Measurements from ENCODE around the gene FXR2. TPM values are rescaled to one million over a fixed set of nuclear protein-coding genes. Genes with fewer than 3 reads are reported as not detected.

The FXR2 gene
- total RNA-seq, 1 donor from 2014 or later = 53.7 TPM

DNA sequence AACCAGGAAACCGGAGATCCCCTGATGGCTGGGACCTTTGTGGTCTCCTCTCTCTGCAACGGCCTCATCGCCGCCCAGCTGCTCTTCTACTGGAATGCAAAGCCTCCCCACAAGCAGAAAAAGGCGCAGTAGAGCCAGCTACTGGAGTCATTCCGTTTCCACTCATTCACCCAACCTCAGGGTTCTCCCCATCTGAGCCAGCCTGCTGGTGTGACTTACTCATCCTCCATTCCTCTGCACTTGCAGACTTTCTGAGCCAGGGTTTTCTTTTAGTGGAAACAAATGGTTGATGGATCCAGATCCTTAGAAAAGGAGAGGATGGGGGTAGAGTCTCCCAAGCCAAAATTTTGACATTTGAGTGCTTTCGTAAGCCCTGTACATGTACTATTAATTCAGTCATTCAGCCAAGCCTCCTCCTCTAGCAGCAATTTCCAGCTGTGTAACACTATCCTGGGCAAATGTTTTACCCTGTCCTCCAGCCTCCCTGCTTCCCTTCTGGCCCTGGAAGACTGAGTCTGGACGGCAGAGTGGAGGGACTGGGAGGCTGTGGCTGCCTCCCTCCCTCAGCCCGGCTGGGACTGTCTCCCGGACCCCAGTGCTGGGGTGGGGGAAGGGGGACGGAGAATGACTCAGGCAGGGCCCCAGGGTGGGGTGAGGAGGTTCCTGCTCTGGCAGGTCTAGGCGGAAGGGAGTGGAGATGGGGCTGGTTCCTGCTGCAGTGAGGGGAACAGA is 27.1 kb downstream of the FXR2 start:
- Mint-ChIP-seq H3K27me3 (ENCODE audit: low read depth) (no peaks in the 10 kb centered on the region), H3K27ac (ENCODE audit: unreplicated experiment) (peak overlapping the region; percentile 92), H3K4me1 (ENCODE audit: low read depth) (peaks cover 51% of the 10 kb centered on the region), H3K9me3 (ENCODE audit: low read depth) (no peaks in the 10 kb centered on the region), H3K36me3 (ENCODE audit: low read depth) (peaks cover 16% of the 10 kb centered on the region), H3K4me3 (ENCODE audit: unreplicated experiment) (peak overlapping the region; percentile 47)
- TF ChIP-seq, protein P1, sequence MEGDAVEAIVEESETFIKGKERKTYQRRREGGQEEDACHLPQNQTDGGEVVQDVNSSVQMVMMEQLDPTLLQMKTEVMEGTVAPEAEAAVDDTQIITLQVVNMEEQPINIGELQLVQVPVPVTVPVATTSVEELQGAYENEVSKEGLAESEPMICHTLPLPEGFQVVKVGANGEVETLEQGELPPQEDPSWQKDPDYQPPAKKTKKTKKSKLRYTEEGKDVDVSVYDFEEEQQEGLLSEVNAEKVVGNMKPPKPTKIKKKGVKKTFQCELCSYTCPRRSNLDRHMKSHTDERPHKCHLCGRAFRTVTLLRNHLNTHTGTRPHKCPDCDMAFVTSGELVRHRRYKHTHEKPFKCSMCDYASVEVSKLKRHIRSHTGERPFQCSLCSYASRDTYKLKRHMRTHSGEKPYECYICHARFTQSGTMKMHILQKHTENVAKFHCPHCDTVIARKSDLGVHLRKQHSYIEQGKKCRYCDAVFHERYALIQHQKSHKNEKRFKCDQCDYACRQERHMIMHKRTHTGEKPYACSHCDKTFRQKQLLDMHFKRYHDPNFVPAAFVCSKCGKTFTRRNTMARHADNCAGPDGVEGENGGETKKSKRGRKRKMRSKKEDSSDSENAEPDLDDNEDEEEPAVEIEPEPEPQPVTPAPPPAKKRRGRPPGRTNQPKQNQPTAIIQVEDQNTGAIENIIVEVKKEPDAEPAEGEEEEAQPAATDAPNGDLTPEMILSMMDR (IDR thresholded peaks at IDR 0.05) = no peak
- DNase-seq (ENCODE audit: low spot score) = no peak

DNA sequence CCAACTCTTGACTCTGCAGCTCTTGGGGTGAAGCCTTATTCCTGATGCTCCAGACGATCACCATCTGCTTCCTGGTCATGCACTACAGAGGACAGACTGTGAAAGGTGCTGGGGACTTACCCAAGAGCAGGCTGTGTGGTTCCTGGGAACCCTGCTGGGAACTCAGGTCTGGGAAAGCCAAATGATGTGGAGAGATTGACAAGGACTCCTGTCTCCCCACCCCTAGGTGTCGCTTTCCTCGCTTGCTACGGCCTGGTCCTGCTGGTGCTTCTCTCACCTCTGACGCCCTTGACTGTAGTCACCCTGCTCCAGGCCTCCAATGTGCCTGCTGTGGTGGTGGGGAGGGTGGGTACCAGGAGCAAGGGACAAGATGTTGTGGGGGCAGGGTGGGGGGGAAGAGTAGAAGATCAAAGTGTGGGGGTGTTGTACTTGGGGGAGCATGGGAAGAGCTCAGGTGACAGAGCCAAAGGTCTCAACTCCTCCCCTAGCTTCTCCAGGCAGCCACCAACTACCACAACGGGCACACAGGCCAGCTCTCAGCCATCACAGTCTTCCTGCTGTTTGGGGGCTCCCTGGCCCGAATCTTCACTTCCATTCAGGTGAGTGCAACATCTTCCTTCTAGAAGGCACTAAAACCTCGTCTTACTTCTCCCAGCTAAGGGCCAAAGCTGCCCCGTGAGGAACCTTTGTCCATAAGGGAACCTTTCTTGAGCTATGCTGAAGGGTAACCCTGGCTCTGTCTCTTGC is 27.9 kb downstream of the FXR2 start:
- H3K27me3 Mint-ChIP-seq (ENCODE audit: low read depth) = no peaks in the 10 kb centered on the region
- H3K36me3 Mint-ChIP-seq (ENCODE audit: low read depth) = peaks cover 14% of the 10 kb centered on the region
- TF ChIP-seq, protein P1 (IDR thresholded peaks at IDR 0.05) = no peak
- no peak for DNase-seq (ENCODE audit: low spot score)
- peak overlapping the region; percentile 47 for H3K4me3 Mint-ChIP-seq (ENCODE audit: unreplicated experiment)
- H3K9me3 Mint-ChIP-seq (ENCODE audit: low read depth) = no peaks in the 10 kb centered on the region
- peaks cover 58% of the 10 kb centered on the region for H3K4me1 Mint-ChIP-seq (ENCODE audit: low read depth)
- H3K27ac Mint-ChIP-seq (ENCODE audit: unreplicated experiment) = peak overlapping the region; percentile 92

DNA sequence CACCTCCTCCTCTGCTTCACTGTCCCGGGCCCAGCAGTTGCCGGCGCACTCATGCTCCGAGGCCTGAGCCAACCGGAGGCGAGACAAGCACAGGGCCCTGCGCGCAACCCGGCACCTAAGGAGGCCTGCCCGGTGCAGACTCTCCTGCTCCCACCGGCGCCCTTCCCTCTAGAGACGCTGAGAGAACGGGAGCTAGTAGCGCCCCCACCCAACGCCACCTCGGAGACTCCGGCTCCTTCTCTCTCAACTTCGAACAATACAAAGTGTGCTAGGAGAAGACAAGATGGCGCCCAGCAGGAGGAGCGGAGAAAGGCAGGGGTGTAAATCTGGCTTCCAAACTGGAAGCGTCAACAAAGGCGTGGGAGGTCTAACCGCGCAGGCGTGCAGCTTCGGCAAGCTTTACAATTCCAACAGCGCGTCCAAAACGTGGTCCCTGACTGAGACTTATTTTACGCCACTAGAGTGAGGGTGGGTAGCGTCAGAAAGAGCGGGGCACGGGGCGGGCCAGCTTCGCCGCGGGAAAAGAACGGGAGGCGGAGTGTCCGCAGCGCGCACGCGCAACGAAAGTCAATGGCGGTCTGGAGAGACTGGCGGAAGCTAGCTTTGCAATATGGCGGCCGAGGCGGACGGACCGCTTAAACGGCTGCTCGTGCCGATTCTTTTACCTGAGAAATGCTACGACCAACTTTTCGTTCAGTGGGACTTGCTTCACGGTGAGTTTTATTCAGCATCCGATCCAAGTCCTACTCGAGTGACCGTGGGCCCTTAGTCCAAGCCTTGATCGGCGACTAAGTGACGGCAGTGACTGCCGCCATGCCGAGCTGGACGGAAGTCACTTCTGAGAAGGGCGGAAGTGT is 31.2 kb downstream of the FXR2 start, which contains the start of gene MPDU1:
TSS of gene MPDU1 (plus strand) at position 600 of the 857 bp plus-strand sequence. CDS start at position 611, 11 bp downstream.
- peak; percentile 99 for DNase-seq (ENCODE audit: low spot score)
- H3K27me3 Mint-ChIP-seq (ENCODE audit: low read depth) = no peaks in the 10 kb centered on the region
- H3K4me3 Mint-ChIP-seq (ENCODE audit: unreplicated experiment) = peak within 1 kb of the TSS; percentile 95
- peaks cover 12% of the 10 kb centered on the region for H3K36me3 Mint-ChIP-seq (ENCODE audit: low read depth)
- no peaks in the 10 kb centered on the region for H3K9me3 Mint-ChIP-seq (ENCODE audit: low read depth)
- peak within 1 kb of the TSS; percentile 100 for H3K27ac Mint-ChIP-seq (ENCODE audit: unreplicated experiment)
- TF ChIP-seq, protein P1 (IDR thresholded peaks at IDR 0.05) = no peak
- peaks cover 60% of the 10 kb centered on the region for H3K4me1 Mint-ChIP-seq (ENCODE audit: low read depth)

DNA sequence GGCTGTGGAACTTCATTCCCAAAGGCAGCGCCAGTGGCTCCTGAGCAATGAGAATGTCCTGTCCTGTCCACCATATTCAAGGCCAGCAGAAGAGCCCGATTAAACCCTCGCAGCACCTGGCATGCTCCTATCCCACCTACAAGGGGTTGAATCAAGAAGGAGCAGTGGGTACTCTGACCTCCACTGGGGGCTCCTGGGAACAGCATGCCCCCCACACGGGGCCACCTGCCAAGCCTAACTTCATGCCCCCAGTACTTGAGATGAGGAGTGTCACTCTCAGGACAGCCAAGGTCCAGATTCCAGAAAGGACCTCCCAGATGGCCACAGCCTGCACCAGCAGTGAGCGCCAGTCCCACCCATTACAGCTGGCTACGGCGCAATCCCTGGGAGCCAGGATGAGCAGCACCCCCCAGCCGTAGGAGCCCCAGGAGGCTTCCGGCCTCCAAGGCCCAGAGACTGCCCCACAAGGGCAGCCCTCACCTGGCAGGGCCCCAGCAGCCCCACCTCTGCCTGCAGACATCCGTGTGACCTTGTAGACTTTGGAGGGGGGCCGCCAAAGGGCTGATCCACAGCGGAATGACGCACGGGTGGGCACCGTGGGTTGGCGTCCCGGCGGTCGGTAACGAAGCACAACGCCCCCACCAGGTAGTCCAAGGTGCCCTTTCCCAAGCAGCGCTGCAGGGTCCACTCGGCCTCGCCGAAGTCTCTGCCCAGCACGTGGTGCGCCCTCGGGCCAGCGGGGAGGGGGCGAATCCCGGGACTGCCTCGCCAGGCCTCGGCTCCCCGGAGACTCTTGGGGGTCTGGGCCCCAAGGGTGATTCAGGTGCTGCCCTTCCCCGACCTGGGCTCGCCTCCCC is 32.1 kb downstream of the FXR2 start:
- TF ChIP-seq, protein P1 (IDR thresholded peaks at IDR 0.05) = no peak
- Mint-ChIP-seq H3K4me3 (ENCODE audit: unreplicated experiment) (peak overlapping the region; percentile 95), H3K27ac (ENCODE audit: unreplicated experiment) (peak overlapping the region; percentile 100), H3K9me3 (ENCODE audit: low read depth) (no peaks in the 10 kb centered on the region), H3K36me3 (ENCODE audit: low read depth) (peaks cover 14% of the 10 kb centered on the region), H3K4me1 (ENCODE audit: low read depth) (peaks cover 61% of the 10 kb centered on the region), H3K27me3 (ENCODE audit: low read depth) (no peaks in the 10 kb centered on the region)
- no peak for DNase-seq (ENCODE audit: low spot score)
